PC-3 (cell line): Measurements from ENCODE around the gene BARHL2.

ENCODE experiments used
- CTCF ChIP-seq: fragments of 300-600 bp; sonication (generic); conservative IDR thresholded peaks from 2 replicates; pipeline ENCODE4 v1.5.1; 2017; ENCODE audit warnings: antibody characterized with exemption, low read depth, mild to moderate bottlenecking, low read length
- EZH2 ChIP-seq: fragments of 300-600 bp; sonication (generic); IDR thresholded peaks from one replicate; pipeline ENCODE4 v1.6.1; 2017; ENCODE audit warnings: antibody characterized with exemption, mild to moderate bottlenecking, low read length; ENCODE audit not compliant: unreplicated experiment

- TF ChIP-seq CTCF (no peak), EZH2 (no peak)
These were observed 10.4 kb downstream of the BARHL2 start for GRCh38 chr1:90706437-90707362.
